Liver (tissue), 3 donors: ENCODE data around the gene LHFPL2.

ENCODE experiments used
- CTCF ChIP-seq: fragments of 150-350 bp; IDR thresholded peaks from 2 replicates; pipeline ENCODE4 v1.5.1; 2017; ENCODE audit warnings: improper control_type of control experiment, low read depth, low read length; ENCODE audit not compliant: missing input control
- EGR1 ChIP-seq, 2 donors: IDR thresholded peaks; 2 replicates each; pipeline ENCODE4 v1.6.1; 2016 to 2018; ENCODE audit warnings: antibody characterized with exemption in 2 of 2, low read depth in 2 of 2
- FOXA1 ChIP-seq: IDR thresholded peaks from 2 replicates; pipeline ENCODE4 v1.6.1; 2016; ENCODE audit warnings: antibody characterized with exemption
- GABPA ChIP-seq, 2 donors: IDR thresholded peaks in 1 of 2; conservative IDR thresholded peaks in 1 of 2; 2 replicates each; pipeline ENCODE4 v1.6.1; 2016; ENCODE audit warnings: antibody characterized with exemption in 2 of 2, mild to moderate bottlenecking in 1 of 2, moderate library complexity in 1 of 2
- JUND ChIP-seq, 2 donors: IDR thresholded peaks; 2 replicates each; pipeline ENCODE4 v1.6.1; 2016; ENCODE audit warnings: antibody characterized with exemption in 2 of 2
- MAX ChIP-seq: IDR thresholded peaks from 2 replicates; pipeline ENCODE4 v1.6.1; 2016; ENCODE audit warnings: antibody characterized with exemption
- RAD21 ChIP-seq, 2 donors: IDR thresholded peaks; 2 replicates each; pipeline ENCODE4 v1.6.1; 2016; ENCODE audit warnings: antibody characterized with exemption in 2 of 2, mild to moderate bottlenecking in 2 of 2
- REST ChIP-seq: IDR thresholded peaks from 2 replicates; pipeline ENCODE4 v1.6.1; 2016; ENCODE audit warnings: antibody characterized with exemption, mild to moderate bottlenecking
- RXRA ChIP-seq, 2 donors: IDR thresholded peaks; 2 replicates each; pipeline ENCODE4 v1.6.1; 2017 to 2018; ENCODE audit warnings: antibody characterized with exemption in 2 of 2, mild to moderate bottlenecking in 1 of 2
- SP1 ChIP-seq: IDR thresholded peaks from 2 replicates; pipeline ENCODE4 v1.6.1; 2018; ENCODE audit warnings: antibody characterized with exemption, mild to moderate bottlenecking
- TAF1 ChIP-seq: conservative IDR thresholded peaks from 2 replicates; pipeline ENCODE4 v1.6.1; 2016; ENCODE audit warnings: antibody characterized with exemption, mild to moderate bottlenecking
- YY1 ChIP-seq: IDR thresholded peaks from 2 replicates; pipeline ENCODE4 v1.6.1; 2016; ENCODE audit warnings: antibody characterized with exemption, mild to moderate bottlenecking
- ZBTB33 ChIP-seq: IDR thresholded peaks from 2 replicates; pipeline ENCODE4 v1.6.1; 2016; ENCODE audit warnings: antibody characterized with exemption
- donor health status: healthy.
- donor health status: healthy.

- no peak for TF ChIP-seq CTCF
- no peak for TF ChIP-seq REST
- TF ChIP-seq TAF1: no peak
- TF ChIP-seq JUND (IDR thresholded peaks at IDR 0.05): no peak
- TF ChIP-seq EGR1 (IDR thresholded peaks at IDR 0.05; ENCODE audit: low read depth in 2 of 2): no peak
- TF ChIP-seq ZBTB33: no peak
- no peak for TF ChIP-seq GABPA (IDR thresholded peaks at IDR 0.05 in 1 of 2, conservative IDR thresholded peaks at IDR 0.05 in 1 of 2)
- no peak for TF ChIP-seq SP1
- TF ChIP-seq RAD21 (IDR thresholded peaks at IDR 0.05): no peak
- no peak for TF ChIP-seq YY1
- no peak for TF ChIP-seq MAX
- no peak for TF ChIP-seq FOXA1
- TF ChIP-seq RXRA (IDR thresholded peaks at IDR 0.05): no peak
Measured at GRCh38 chr5:78578015-78578414, 70.6 kb downstream of the LHFPL2 start.
